ENCODE measurements around the gene TSR1. TPM values are rescaled to one million over a fixed set of nuclear protein-coding genes. Genes with fewer than 3 reads are reported as not detected.
"Not testable (repeated sequence)": the region's sequence is repeated elsewhere in the genome, so short reads cannot be mapped to it uniquely, and the experiment has no call there.

TSR1 gene
- total RNA-seq, 2 donors from 2014 or later = 55.9 to 73.4 TPM

DNA sequence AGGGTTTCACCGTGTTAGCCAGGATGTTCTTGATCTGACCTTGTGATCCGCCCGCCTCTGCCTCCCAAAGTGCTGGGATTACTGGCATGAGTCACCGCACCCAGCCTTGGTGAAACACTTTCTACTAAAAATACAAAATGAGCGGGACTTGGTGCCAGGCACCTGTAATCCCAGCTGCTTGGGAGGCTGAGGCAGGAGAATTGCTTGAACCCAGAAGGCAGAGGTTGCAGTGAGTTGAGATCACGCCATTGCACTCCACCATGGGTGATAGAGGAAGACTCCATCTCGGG lies 19.4 kb downstream of the TSR1 start:
- not testable (repeated sequence) for DNase-seq (ENCODE audit: low spot score in 2 of 2); H3K9me3 Mint-ChIP-seq; ATAC-seq; H3K36me3 Mint-ChIP-seq
- H3K27ac Mint-ChIP-seq = peak overlapping the region in 1 of 2 donors; percentile 44

DNA sequence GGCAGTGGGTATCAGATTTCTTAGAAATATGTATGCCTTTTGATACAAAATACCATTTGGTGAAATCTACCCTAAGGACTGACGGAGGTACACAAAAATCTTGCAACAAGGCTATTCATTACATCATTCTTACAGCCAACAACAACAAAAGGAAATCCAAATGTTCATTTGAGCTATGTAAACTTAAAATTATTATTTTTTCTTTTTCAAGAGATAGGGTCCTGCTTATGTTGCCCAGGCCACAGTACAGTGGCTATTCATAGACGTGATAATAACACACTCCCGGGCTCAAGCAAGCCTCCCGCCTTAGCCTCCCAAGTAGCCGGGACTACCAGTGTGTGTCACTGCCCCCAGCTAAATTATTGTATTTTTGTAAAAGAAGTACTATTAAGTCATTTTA lies 23.5 kb downstream of the TSR1 start:
- DNase-seq (ENCODE audit: low spot score in 2 of 2) (no peak), ATAC-seq (no peak)
- H3K9me3 Mint-ChIP-seq = no peaks in the 10 kb centered on the region
- no peaks in the 10 kb centered on the region for H3K36me3 Mint-ChIP-seq
- no peak overlapping the region for H3K27ac Mint-ChIP-seq

DNA sequence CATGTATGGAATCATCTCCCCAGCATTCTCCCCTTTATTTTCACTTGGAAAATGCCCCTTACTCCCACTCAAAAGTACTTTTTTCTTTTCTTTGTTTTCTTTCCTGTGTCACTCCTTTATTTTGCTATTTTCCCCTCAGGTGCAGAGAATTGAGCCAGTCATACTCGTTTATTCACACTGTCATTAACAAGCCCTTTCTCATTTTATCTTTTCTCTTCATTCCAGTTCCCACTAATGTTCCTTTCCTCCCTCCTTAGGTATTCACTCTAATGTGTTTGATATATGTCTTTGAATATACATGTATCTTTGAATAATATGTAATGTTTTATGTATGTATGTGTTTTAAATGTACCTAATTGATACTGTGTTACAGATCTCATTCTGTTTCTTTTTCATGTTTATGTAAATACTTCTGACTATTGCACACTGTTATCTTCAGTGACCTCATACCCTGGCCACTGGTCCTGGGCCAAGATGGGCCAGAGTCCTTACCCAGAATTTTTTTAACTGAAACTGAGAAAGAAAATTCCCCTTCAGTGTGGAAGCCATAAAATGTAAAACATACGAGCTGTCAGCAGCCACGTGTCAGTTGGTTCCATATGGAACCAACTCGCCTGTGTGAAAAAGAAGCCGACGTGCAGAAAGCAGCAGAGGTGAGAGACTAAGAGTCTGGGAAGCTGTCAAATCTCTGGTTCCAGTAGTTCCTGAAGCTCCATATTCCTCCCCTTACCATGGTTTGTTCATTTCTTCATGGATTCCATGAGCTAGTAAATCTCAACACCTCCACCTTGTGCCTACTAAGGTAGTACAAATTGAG lies 26.7 kb downstream of the TSR1 start:
- ATAC-seq (no peak), DNase-seq (ENCODE audit: low spot score in 2 of 2) (no peak)
- H3K9me3 Mint-ChIP-seq = no peaks in the 10 kb centered on the region
- peak overlapping the region in 1 of 2 donors; percentile 0 for H3K27ac Mint-ChIP-seq
- H3K36me3 Mint-ChIP-seq = peaks cover 7 to 20% of the 10 kb centered on the region in 2 donors

GRCh38 chr17:2304931-2305330 lies 31.3 kb downstream of the TSR1 start:
- ATAC-seq (no peak), DNase-seq (ENCODE audit: low spot score in 2 of 2) (no peak)
- Mint-ChIP-seq H3K9me3 (no peaks in the 10 kb centered on the region), H3K27ac (peak overlapping the region in 1 of 2 donors; percentile 52), H3K36me3 (peaks cover 13 to 28% of the 10 kb centered on the region in 2 donors)

- DNase-seq (ENCODE audit: low spot score in 2 of 2) = peak; percentile 91 to 92
- peaks cover 13 to 31% of the 10 kb centered on the region in 2 donors for H3K36me3 Mint-ChIP-seq
- H3K27ac Mint-ChIP-seq = peak within 1 kb of the TSS; percentile 65 to 71
- H3K9me3 Mint-ChIP-seq = no peaks in the 10 kb centered on the region
- ATAC-seq = peak; percentile 87 to 88
Measured at GRCh38 chr17:2303204-2304188, 32.8 kb downstream of the TSR1 start, which contains the start of the genes SMG6 and SRR. SMG6 (minus strand) TSS chr17:2303785; CDS start chr17:2303720, 65 bp downstream. SRR (plus strand) TSS chr17:2303950; CDS start chr17:2315561, 11,611 bp downstream.

- ATAC-seq = no peak
- peak in 1 of 2 donors; percentile 18 for DNase-seq (ENCODE audit: low spot score in 2 of 2)
- Mint-ChIP-seq H3K36me3 (peaks cover 13 to 31% of the 10 kb centered on the region in 2 donors), H3K9me3 (no peaks in the 10 kb centered on the region), H3K27ac (peak overlapping the region in 1 of 2 donors; percentile 71)
Measured at GRCh38 chr17:2302778-2303203, 33.5 kb downstream of the TSR1 start.

GRCh38 chr17:2299756-2300155 lies 36.5 kb downstream of the TSR1 start:
- ATAC-seq (no peak), DNase-seq (ENCODE audit: low spot score in 2 of 2) (no peak)

GRCh38 chr17:2299136-2299535 lies 37.1 kb downstream of the TSR1 start:
- H3K36me3 Mint-ChIP-seq = peaks cover 24 to 41% of the 10 kb centered on the region in 2 donors
- ATAC-seq (no peak), DNase-seq (ENCODE audit: low spot score in 2 of 2) (no peak)
- no peaks in the 10 kb centered on the region for H3K9me3 Mint-ChIP-seq
- H3K27ac Mint-ChIP-seq = no peak overlapping the region

More at GRCh38 chr17:2299756-2300155, 36.5 kb downstream of the TSR1 start:
- peaks cover 25 to 37% of the 10 kb centered on the region in 2 donors for H3K36me3 Mint-ChIP-seq
- H3K27ac Mint-ChIP-seq = peak overlapping the region in 1 of 2 donors; percentile 86
- no peaks in the 10 kb centered on the region for H3K9me3 Mint-ChIP-seq

DNA sequence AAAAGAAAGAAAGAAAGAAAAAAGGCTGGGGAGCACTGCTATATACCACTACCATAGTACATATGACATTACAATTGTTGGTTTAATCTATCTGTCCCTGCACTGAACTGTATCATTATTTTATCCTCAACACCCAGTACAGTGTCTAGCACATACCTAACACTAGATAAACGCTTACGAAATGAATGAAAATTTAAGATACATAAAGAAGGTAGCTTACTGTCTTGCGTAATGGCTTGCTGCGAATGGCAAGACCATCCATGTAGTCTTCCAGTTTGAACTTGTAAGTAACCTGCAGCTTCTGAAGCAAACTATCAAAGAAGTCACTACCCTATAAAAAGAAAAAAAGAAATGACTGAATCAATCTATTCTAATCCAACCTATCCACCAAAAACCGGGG lies 39.2 kb downstream of the TSR1 start:
- Mint-ChIP-seq H3K36me3 (peaks cover 24 to 45% of the 10 kb centered on the region in 2 donors), H3K27ac (peak overlapping the region in 1 of 2 donors; percentile 13), H3K9me3 (no peaks in the 10 kb centered on the region)
- no peak for DNase-seq (ENCODE audit: low spot score in 2 of 2)
- no peak for ATAC-seq

GRCh38 chr17:2295575-2295974 lies 40.7 kb downstream of the TSR1 start:
- peak overlapping the region; percentile 32 to 40 for H3K27ac Mint-ChIP-seq
- no peaks in the 10 kb centered on the region for H3K9me3 Mint-ChIP-seq
- ATAC-seq = peak; percentile 95 to 96
- H3K36me3 Mint-ChIP-seq = peaks cover 29 to 47% of the 10 kb centered on the region in 2 donors
- no peak for DNase-seq (ENCODE audit: low spot score in 2 of 2)

GRCh38 chr17:2292100-2292499 lies 44.2 kb downstream of the TSR1 start:
- peaks cover 32 to 39% of the 10 kb centered on the region in 2 donors for H3K36me3 Mint-ChIP-seq
- peak overlapping the region in 1 of 2 donors; percentile 63 for H3K27ac Mint-ChIP-seq
- no peaks in the 10 kb centered on the region for H3K9me3 Mint-ChIP-seq
- DNase-seq (ENCODE audit: low spot score in 2 of 2) = no peak
- ATAC-seq = no peak

- no peak for ATAC-seq
- H3K36me3 Mint-ChIP-seq = peaks cover 20 to 23% of the 10 kb centered on the region in 2 donors
Measured at GRCh38 chr17:2289878-2290478, 46.3 kb downstream of the TSR1 start.

DNA sequence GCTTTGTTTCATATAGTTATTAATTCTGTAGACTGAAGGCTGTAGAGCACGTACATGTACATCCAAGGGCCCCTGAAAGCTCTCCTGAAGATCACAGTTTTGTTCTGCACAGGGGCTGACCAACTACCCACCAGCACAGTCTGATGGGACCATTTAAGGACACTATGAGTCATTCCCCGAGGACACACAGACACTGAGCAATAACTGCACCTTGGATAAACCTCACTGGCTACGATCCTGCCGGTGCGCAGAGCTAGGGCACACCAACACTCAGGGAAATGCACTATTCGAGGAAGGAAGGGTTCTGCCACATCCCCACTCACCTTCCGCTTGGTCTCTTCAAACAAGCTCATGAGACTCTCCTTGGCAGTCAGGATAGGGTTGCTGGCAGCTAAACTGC lies 53.0 kb downstream of the TSR1 start:
- Mint-ChIP-seq H3K9me3 (no peaks in the 10 kb centered on the region), H3K36me3 (peaks cover 28 to 34% of the 10 kb centered on the region in 2 donors), H3K27ac (peak overlapping the region in 1 of 2 donors; percentile 71)
- DNase-seq (ENCODE audit: low spot score in 2 of 2) (no peak), ATAC-seq (peak in 1 of 2 donors; percentile 37)

More at GRCh38 chr17:2289878-2290478, 46.3 kb downstream of the TSR1 start:
- Mint-ChIP-seq H3K9me3 (no peaks in the 10 kb centered on the region), H3K27ac (no peak overlapping the region)
- no peak for DNase-seq (ENCODE audit: low spot score in 2 of 2)

DNA sequence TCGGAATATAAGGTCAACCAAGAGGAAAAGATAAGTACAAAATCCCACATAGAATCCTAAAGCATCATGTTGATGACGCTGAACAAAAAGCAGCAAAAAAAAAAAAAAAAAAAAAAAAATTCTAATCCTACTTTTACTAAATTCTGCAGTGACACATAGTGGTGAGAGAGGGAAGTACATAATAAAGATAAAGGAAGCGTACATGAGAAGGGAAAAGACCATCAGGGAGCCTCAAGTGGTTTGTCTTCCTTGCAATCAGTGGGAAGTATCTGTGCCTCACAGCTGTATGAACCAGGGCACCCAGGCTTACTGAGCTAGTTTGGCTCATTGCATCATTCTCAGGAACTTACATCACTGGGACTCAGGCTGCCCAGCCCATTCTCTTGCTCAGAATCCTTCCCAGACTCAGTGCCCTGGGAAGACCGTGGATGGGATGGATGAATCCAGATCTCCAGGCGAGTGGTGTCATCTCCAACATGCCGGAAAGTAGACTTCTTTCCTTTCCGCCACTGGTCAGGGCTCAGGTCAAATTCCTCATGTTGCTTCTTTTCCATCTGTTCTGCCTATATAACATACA lies 53.9 kb downstream of the TSR1 start:
- Mint-ChIP-seq H3K9me3 (no peaks in the 10 kb centered on the region), H3K36me3 (peaks cover 27 to 28% of the 10 kb centered on the region in 2 donors), H3K27ac (peak overlapping the region; percentile 11 to 71)
- ATAC-seq = peak; percentile 74 to 85
- DNase-seq (ENCODE audit: low spot score in 2 of 2) = no peak

- Mint-ChIP-seq H3K36me3 (peaks cover 34 to 39% of the 10 kb centered on the region in 2 donors), H3K27ac (peak overlapping the region; percentile 28 to 83), H3K9me3 (no peaks in the 10 kb centered on the region)
- no peak for DNase-seq (ENCODE audit: low spot score in 2 of 2)
- peak in 1 of 2 donors; percentile 42 for ATAC-seq
Measured at GRCh38 chr17:2279707-2280106, 56.5 kb downstream of the TSR1 start.
